Measurements from ENCODE around the gene TENM3.

The TENM3 gene

GRCh38 chr4:182711211-182711610, 468.0 kb downstream of the TENM3 start:
- TF ChIP-seq POLR2A (IDR thresholded peaks at IDR 0.05; ENCODE audit: extremely low read depth, insufficient read length) (no peak), CTCF (IDR thresholded peaks at IDR 0.05; ENCODE audit: low read depth, low read length) (no peak), MAX (IDR thresholded peaks at IDR 0.05; ENCODE audit: low read depth, low read length) (no peak)
- H3K4me3 ChIP-seq (ENCODE audit: low read depth, low read length), result no peak overlapping the region
- DNase-seq (ENCODE audit: low read depth), result no peak

GRCh38 chr4:182715548-182715947, 472.3 kb downstream of the TENM3 start:
- TF ChIP-seq POLR2A (IDR thresholded peaks at IDR 0.05; ENCODE audit: extremely low read depth, insufficient read length), result no peak
- no peak for TF ChIP-seq MYC (IDR thresholded peaks at IDR 0.05; ENCODE audit: low read depth, low read length)
- H3K4me3 ChIP-seq (ENCODE audit: low read depth, low read length), result no peak overlapping the region
- DNase-seq (ENCODE audit: low read depth), result no peak

GRCh38 chr4:182716192-182716591, 473.0 kb downstream of the TENM3 start:
- H3K4me3 ChIP-seq (ENCODE audit: low read depth, low read length), result no peak overlapping the region
- DNase-seq (ENCODE audit: low read depth), result no peak
- TF ChIP-seq CTCF (IDR thresholded peaks at IDR 0.05; ENCODE audit: low read depth, low read length), result no peak
- TF ChIP-seq POLR2A (IDR thresholded peaks at IDR 0.05; ENCODE audit: extremely low read depth, insufficient read length), result no peak
- no peak for TF ChIP-seq MYC (IDR thresholded peaks at IDR 0.05; ENCODE audit: low read depth, low read length)
- no peak for TF ChIP-seq MAX (IDR thresholded peaks at IDR 0.05; ENCODE audit: low read depth, low read length)

GRCh38 chr4:182717788-182718583, 474.8 kb downstream of the TENM3 start:
- H3K4me3 ChIP-seq (ENCODE audit: low read depth, low read length), result no peak overlapping the region
- no peak for TF ChIP-seq MYC (IDR thresholded peaks at IDR 0.05; ENCODE audit: low read depth, low read length)
- no peak for TF ChIP-seq MAX (IDR thresholded peaks at IDR 0.05; ENCODE audit: low read depth, low read length)
- TF ChIP-seq CTCF (IDR thresholded peaks at IDR 0.05; ENCODE audit: low read depth, low read length), result no peak
- TF ChIP-seq POLR2A (IDR thresholded peaks at IDR 0.05; ENCODE audit: extremely low read depth, insufficient read length), result no peak
- peak; percentile 23 for DNase-seq (ENCODE audit: low read depth)

- no peak overlapping the region for H3K4me3 ChIP-seq (ENCODE audit: low read depth, low read length)
- no peak for DNase-seq (ENCODE audit: low read depth)
- no peak for TF ChIP-seq POLR2A (IDR thresholded peaks at IDR 0.05; ENCODE audit: extremely low read depth, insufficient read length)
- TF ChIP-seq MYC (IDR thresholded peaks at IDR 0.05; ENCODE audit: low read depth, low read length), result no peak
- TF ChIP-seq MAX (IDR thresholded peaks at IDR 0.05; ENCODE audit: low read depth, low read length), result no peak
- no peak for TF ChIP-seq CTCF (IDR thresholded peaks at IDR 0.05; ENCODE audit: low read depth, low read length)
Observed at GRCh38 chr4:182724414-182724813, 481.2 kb downstream of the TENM3 start.

GRCh38 chr4:182729516-182729915, 486.3 kb downstream of the TENM3 start:
- DNase-seq (ENCODE audit: low read depth), result no peak
- H3K4me3 ChIP-seq (ENCODE audit: low read depth, low read length), result no peak overlapping the region
- TF ChIP-seq MYC (IDR thresholded peaks at IDR 0.05; ENCODE audit: low read depth, low read length) (no peak), CTCF (IDR thresholded peaks at IDR 0.05; ENCODE audit: low read depth, low read length) (no peak), MAX (IDR thresholded peaks at IDR 0.05; ENCODE audit: low read depth, low read length) (no peak), POLR2A (IDR thresholded peaks at IDR 0.05; ENCODE audit: extremely low read depth, insufficient read length) (no peak)
